ENCODE data around the gene NCSTN.

The NCSTN gene

GRCh38 chr1:160363951-160364735 is 21.0 kb downstream of the NCSTN start:
- Histone ChIP-seq H3K9me3 (ENCODE audit: control insufficient read depth, low read depth, low read length) (no peaks in the 10 kb centered on the region), H3K27me3 (ENCODE audit: control insufficient read depth, insufficient read depth, low read length) (no peaks in the 10 kb centered on the region), H3K27ac (ENCODE audit: low read length) (no peak overlapping the region), H3K36me3 (ENCODE audit: control insufficient read depth, low read depth, low read length) (peaks cover 16% of the 10 kb centered on the region), H3K9ac (ENCODE audit: low read length) (no peak overlapping the region), H3K4me3 (ENCODE audit: low read length) (no peak overlapping the region), H3K4me1 (ENCODE audit: control insufficient read depth, low read depth, low read length) (peaks cover 19% of the 10 kb centered on the region)

DNA sequence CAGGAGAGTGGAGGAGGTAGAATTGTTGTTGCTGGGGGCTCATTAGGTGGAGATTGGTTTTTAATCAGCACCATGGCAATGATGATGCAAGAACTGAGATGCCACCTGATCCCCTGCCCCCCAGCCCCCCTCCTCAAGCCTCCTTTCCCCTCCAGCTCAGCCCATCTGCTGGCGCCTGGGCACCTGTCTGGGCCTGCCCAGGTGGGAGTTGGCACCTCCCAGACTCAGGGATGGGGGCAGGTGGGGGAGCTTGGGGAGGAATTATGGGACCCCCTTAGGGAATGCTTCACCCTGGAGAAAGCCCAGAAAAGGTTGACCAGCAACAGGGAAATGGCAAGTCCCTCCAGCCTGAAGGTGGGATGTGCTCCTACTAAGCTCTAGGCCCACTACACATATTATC is 22.1 kb downstream of the NCSTN start:
- no peak overlapping the region for H3K27ac ChIP-seq (ENCODE audit: low read length)
- no peak overlapping the region for H3K4me3 ChIP-seq (ENCODE audit: low read length)
- peaks cover 7% of the 10 kb centered on the region for H3K36me3 ChIP-seq (ENCODE audit: control insufficient read depth, low read depth, low read length)
- H3K9ac ChIP-seq (ENCODE audit: low read length), result no peak overlapping the region
- H3K27me3 ChIP-seq (ENCODE audit: control insufficient read depth, insufficient read depth, low read length), result no peaks in the 10 kb centered on the region
- no peaks in the 10 kb centered on the region for H3K9me3 ChIP-seq (ENCODE audit: control insufficient read depth, low read depth, low read length)
- peaks cover 19% of the 10 kb centered on the region for H3K4me1 ChIP-seq (ENCODE audit: control insufficient read depth, low read depth, low read length)

DNA sequence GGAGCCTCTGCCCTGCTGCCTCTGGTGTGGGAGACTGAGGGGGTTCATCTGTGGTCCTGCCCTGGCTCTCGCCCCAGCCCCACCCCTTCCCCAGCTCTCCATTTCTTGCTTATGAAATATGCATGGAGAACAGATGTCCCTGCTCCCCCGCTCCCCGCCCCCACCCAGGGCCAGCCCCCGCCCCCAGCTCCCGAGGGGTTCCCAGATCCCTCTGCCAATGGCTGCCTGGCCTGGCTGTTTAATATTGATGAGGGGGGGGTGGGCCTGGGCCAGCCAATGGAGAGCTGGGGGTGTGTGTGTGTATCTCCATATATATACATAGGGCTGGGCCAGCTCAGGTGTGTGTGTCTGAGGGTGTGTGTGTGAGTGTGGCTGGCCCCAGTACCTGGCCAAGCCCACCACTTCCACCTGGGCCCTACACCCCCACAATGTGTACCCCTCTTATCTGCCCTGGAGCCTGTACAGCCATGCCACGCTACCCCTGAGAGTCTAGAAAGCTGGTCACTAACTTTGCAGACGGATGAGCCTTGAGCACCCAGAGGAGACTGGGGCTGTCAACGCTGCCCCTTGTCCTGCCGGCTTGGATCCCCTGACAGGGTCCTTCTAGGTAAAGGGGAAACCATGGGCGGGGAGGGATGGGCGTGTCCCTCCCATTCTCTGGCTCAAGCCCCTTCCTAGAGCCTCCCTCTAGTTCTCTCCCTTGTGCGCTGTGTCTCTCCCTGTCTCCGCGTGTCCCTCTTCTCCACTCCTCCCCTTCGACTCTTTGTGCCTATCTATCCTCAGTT is 23.7 kb downstream of the NCSTN start, which contains the start of gene NHLH1:
NHLH1 (plus strand) TSS at position 341 of the 785 bp plus-strand sequence. CDS start 3,661 bp downstream, outside the sequence.
- Histone ChIP-seq H3K9ac (ENCODE audit: low read length) (no peak within 1 kb of the TSS), H3K36me3 (ENCODE audit: control insufficient read depth, low read depth, low read length) (no peaks in the 10 kb centered on the region), H3K4me3 (ENCODE audit: low read length) (no peak within 1 kb of the TSS), H3K4me1 (ENCODE audit: control insufficient read depth, low read depth, low read length) (peaks cover 16% of the 10 kb centered on the region), H3K27ac (ENCODE audit: low read length) (no peak within 1 kb of the TSS), H3K27me3 (ENCODE audit: control insufficient read depth, insufficient read depth, low read length) (no peaks in the 10 kb centered on the region), H3K9me3 (ENCODE audit: control insufficient read depth, low read depth, low read length) (no peaks in the 10 kb centered on the region)

- Histone ChIP-seq H3K27ac (ENCODE audit: low read length) (no peak overlapping the region), H3K9me3 (ENCODE audit: control insufficient read depth, low read depth, low read length) (no peaks in the 10 kb centered on the region), H3K27me3 (ENCODE audit: control insufficient read depth, insufficient read depth, low read length) (no peaks in the 10 kb centered on the region), H3K36me3 (ENCODE audit: control insufficient read depth, low read depth, low read length) (no peaks in the 10 kb centered on the region), H3K4me3 (ENCODE audit: low read length) (no peak overlapping the region), H3K9ac (ENCODE audit: low read length) (no peak overlapping the region), H3K4me1 (ENCODE audit: control insufficient read depth, low read depth, low read length) (peaks cover 11% of the 10 kb centered on the region)
These were observed 24.3 kb downstream of the NCSTN start for GRCh38 chr1:160367516-160367900.

DNA sequence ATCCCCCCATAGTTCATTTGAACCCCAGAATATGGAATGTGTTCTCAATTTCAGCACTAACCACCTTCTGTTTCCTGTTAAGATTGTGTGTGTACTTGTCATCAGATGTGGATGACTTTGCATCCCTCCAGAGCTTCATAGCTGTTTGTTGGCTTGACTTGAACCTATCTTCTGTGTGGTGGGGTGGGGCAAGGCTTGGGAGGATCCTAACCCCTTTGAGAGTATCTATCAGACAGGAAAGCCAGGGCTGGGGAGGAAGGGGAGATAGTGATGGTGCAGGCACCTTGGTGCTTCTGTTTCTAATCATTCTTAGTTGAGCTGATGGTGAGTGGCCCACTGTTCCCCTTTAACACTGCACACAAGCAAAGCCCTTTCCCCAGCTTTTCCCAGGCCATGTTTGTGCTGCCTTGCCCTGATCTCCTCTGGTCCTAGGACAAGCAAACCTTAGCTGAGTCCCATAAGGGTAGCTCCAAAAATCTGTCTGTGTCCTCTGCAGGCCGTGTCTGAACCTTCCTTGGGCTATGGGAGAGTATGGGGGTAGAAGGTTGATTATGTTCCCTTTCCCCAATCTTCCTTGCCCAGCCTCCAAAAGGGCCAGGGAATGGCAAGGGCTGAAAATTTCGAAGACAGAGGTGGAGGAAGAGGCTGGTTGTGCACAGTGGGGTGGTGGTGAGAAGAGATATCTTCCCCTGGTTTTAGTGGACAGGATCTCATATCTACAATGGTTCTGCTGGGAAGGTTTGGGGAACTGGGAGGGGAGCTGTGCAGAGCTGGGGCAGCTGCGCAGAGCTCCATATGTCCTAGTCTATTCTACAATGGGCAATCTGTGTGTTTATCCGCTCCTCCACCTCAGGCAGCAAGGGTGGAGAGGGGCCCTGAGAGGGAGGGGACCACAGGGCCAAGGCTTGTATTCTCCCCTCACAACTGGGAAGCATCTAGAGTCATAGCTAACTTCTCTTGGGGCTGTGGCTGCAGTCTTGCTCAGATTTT is 25.0 kb downstream of the NCSTN start:
- peaks cover 3% of the 10 kb centered on the region for H3K4me1 ChIP-seq (ENCODE audit: control insufficient read depth, low read depth, low read length)
- H3K36me3 ChIP-seq (ENCODE audit: control insufficient read depth, low read depth, low read length), result no peaks in the 10 kb centered on the region
- no peak overlapping the region for H3K9ac ChIP-seq (ENCODE audit: low read length)
- H3K9me3 ChIP-seq (ENCODE audit: control insufficient read depth, low read depth, low read length), result no peaks in the 10 kb centered on the region
- no peak overlapping the region for H3K27ac ChIP-seq (ENCODE audit: low read length)
- H3K4me3 ChIP-seq (ENCODE audit: low read length), result no peak overlapping the region
- H3K27me3 ChIP-seq (ENCODE audit: control insufficient read depth, insufficient read depth, low read length), result no peaks in the 10 kb centered on the region

- Histone ChIP-seq H3K9me3 (ENCODE audit: control insufficient read depth, low read depth, low read length) (no peaks in the 10 kb centered on the region), H3K27ac (ENCODE audit: low read length) (no peak overlapping the region), H3K9ac (ENCODE audit: low read length) (no peak overlapping the region), H3K36me3 (ENCODE audit: control insufficient read depth, low read depth, low read length) (no peaks in the 10 kb centered on the region), H3K4me3 (ENCODE audit: low read length) (no peak overlapping the region), H3K27me3 (ENCODE audit: control insufficient read depth, insufficient read depth, low read length) (no peaks in the 10 kb centered on the region), H3K4me1 (ENCODE audit: control insufficient read depth, low read depth, low read length) (peaks cover 3% of the 10 kb centered on the region)
These were observed 25.9 kb downstream of the NCSTN start for GRCh38 chr1:160369087-160369486.

- H3K9ac ChIP-seq (ENCODE audit: low read length), result no peak overlapping the region
- peaks cover 19% of the 10 kb centered on the region for H3K4me1 ChIP-seq (ENCODE audit: control insufficient read depth, low read depth, low read length)
- H3K36me3 ChIP-seq (ENCODE audit: control insufficient read depth, low read depth, low read length), result no peaks in the 10 kb centered on the region
- no peaks in the 10 kb centered on the region for H3K9me3 ChIP-seq (ENCODE audit: control insufficient read depth, low read depth, low read length)
- H3K4me3 ChIP-seq (ENCODE audit: low read length), result no peak overlapping the region
- H3K27me3 ChIP-seq (ENCODE audit: control insufficient read depth, insufficient read depth, low read length), result no peaks in the 10 kb centered on the region
- H3K27ac ChIP-seq (ENCODE audit: low read length), result no peak overlapping the region
These were observed 27.6 kb downstream of the NCSTN start for GRCh38 chr1:160370561-160371345.

GRCh38 chr1:160371346-160371631 is 28.1 kb downstream of the NCSTN start:
- no peaks in the 10 kb centered on the region for H3K9me3 ChIP-seq (ENCODE audit: control insufficient read depth, low read depth, low read length)
- H3K27me3 ChIP-seq (ENCODE audit: control insufficient read depth, insufficient read depth, low read length), result no peaks in the 10 kb centered on the region
- H3K27ac ChIP-seq (ENCODE audit: low read length), result no peak overlapping the region
- no peak overlapping the region for H3K9ac ChIP-seq (ENCODE audit: low read length)
- H3K4me1 ChIP-seq (ENCODE audit: control insufficient read depth, low read depth, low read length), result peaks cover 23% of the 10 kb centered on the region
- no peaks in the 10 kb centered on the region for H3K36me3 ChIP-seq (ENCODE audit: control insufficient read depth, low read depth, low read length)
- H3K4me3 ChIP-seq (ENCODE audit: low read length), result no peak overlapping the region

- no peak overlapping the region for H3K4me3 ChIP-seq (ENCODE audit: low read length)
- H3K27ac ChIP-seq (ENCODE audit: low read length), result no peak overlapping the region
- no peaks in the 10 kb centered on the region for H3K27me3 ChIP-seq (ENCODE audit: control insufficient read depth, insufficient read depth, low read length)
- H3K4me1 ChIP-seq (ENCODE audit: control insufficient read depth, low read depth, low read length), result peaks cover 24% of the 10 kb centered on the region
- no peaks in the 10 kb centered on the region for H3K36me3 ChIP-seq (ENCODE audit: control insufficient read depth, low read depth, low read length)
- no peak overlapping the region for H3K9ac ChIP-seq (ENCODE audit: low read length)
- H3K9me3 ChIP-seq (ENCODE audit: control insufficient read depth, low read depth, low read length), result no peaks in the 10 kb centered on the region
These were observed 28.6 kb downstream of the NCSTN start for GRCh38 chr1:160371756-160372155.

DNA sequence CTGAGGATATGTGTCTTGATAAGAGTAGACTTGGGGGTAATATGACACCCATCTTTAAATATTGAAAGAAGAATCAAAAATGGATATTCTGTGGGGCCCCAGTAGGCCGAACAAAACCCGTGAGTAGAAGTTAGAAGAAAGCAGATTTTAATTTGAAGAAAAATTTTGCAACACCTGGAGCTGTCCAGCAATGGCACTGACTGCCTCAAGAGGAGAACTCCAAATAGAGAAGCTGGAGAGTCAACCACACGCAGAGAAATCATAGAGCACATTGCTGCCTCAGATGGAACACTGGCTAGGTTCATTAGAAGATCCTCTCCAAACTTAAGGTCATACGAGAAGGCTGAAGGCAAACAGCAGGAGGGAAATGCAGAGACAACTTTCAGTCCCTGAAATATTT is 30.5 kb downstream of the NCSTN start:
- Histone ChIP-seq H3K9ac (ENCODE audit: low read length) (no peak overlapping the region), H3K27me3 (ENCODE audit: control insufficient read depth, insufficient read depth, low read length) (no peaks in the 10 kb centered on the region), H3K27ac (ENCODE audit: low read length) (no peak overlapping the region), H3K4me3 (ENCODE audit: low read length) (no peak overlapping the region), H3K4me1 (ENCODE audit: control insufficient read depth, low read depth, low read length) (peaks cover 24% of the 10 kb centered on the region), H3K36me3 (ENCODE audit: control insufficient read depth, low read depth, low read length) (no peaks in the 10 kb centered on the region), H3K9me3 (ENCODE audit: control insufficient read depth, low read depth, low read length) (no peaks in the 10 kb centered on the region)
